Right lobe of liver (tissue), 4 donors: ENCODE measurements around the gene TTLL12.

Experiments used
- CTCF ChIP-seq, 4 donors: fragments of 200-600 bp in 3 of 4; fragments of 450-650 bp in 1 of 4; IDR thresholded peaks; one replicate each; pipeline versions ENCODE4 v1.5.1 to v1.8.0; 2016 to 2022; ENCODE audit warnings: antibody characterized with exemption in 4 of 4, mild to moderate bottlenecking in 2 of 4
- POLR2A ChIP-seq: fragments of 450-650 bp; IDR thresholded peaks from one replicate; pipeline ENCODE4 v1.6.1; 2017; ENCODE audit warnings: antibody characterized with exemption, mild to moderate bottlenecking
- donor health status: DM: no; HTN: no; CAD: no.
- donor health status: DM: no; HTN: no; CAD: no.
- donor health status: DM: no; HTN: yes; CAD: no.

DNA sequence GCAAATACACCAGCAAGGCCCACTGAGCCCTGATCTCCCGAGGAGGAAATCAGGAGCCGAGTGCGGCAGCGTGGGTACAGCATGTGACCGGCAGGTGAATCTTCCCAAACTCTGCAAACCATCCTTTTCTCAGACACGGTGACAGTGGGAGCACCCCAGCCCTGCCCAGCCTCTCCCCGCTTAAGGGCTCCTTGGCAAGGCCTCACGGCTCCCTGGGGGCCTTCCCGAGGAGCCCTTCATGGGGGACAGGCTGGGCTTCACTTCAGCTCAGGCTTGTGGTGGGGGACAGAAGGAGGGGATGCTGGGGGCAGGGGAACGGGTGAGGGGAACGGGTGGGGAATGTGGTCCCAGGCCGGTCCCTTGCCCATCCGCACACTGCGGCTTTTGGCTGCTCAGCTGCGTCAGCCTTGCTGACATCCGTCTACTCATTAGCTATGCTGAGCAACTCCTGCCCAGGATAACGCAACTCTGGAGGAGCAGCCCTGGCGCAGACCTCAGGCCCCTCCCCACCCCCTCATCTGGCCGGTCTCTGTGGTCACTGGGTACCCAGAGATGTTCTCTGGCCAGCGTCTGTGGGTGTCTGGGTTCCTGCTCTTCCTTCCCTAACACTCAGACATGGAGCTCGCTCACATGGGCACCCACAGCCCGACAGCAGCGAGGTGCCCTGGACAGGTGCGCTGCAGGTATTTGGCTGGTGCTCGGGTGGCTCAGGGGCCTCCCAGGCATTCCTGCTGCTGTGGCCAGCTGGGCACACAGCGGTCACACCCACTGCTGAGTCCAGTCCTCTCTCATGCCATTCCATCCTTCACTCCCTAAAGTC is 22.0 kb upstream of the TTLL12 start:
- TF ChIP-seq POLR2A (no peak), CTCF (IDR thresholded peaks at IDR 0.05) (no peak)
